Omental fat pad (tissue), 4 donors: ENCODE data around the gene ADAM30. TPM values are rescaled to one million over a fixed set of nuclear protein-coding genes. Genes with fewer than 3 reads are reported as not detected.

ENCODE experiments used
- ATAC-seq: fragments of 150-250 bp; one replicate; pipeline ENCODE4 v1.9.1; 2016; ENCODE audit warnings: mild to moderate bottlenecking, moderate library complexity; ENCODE audit not compliant: low FRiP score
- DNase-seq: peaks from one replicate; pipeline ENCODE4 v3.0.0-alpha.2; 2019; ENCODE audit warnings: low spot score
- CTCF ChIP-seq, 3 donors: fragments of 450-650 bp; IDR thresholded peaks; one replicate each; pipeline ENCODE4 v1.5.1; 2016 to 2017; ENCODE audit warnings: antibody characterized with exemption in 3 of 3, mild to moderate bottlenecking in 3 of 3, moderate library complexity in 2 of 3
- total RNA-seq, 4 donors: library from RNA; depleted of rRNA; stranded (reverse); fragments of >200 nt; gene quantifications; one replicate each; pipeline ENCODE4 v1.1.0, GENCODE V29; 2016

The ADAM30 gene
- total RNA-seq, 4 donors from 2014 or later: not detected

- DNase-seq (no peak), ATAC-seq (no peak)
- no peak for TF ChIP-seq CTCF (IDR thresholded peaks at IDR 0.05)
These were observed 2.2 kb upstream of the ADAM30 start for GRCh38 chr1:119898530-119898929.

- no peak for TF ChIP-seq CTCF (IDR thresholded peaks at IDR 0.05)
- ATAC-seq (no peak), DNase-seq (no peak)
These were observed 1.2 kb downstream of the ADAM30 start for GRCh38 chr1:119895102-119895501.

- DNase-seq (no peak), ATAC-seq (no peak)
- no peak for TF ChIP-seq CTCF (IDR thresholded peaks at IDR 0.05)
These were observed 2.3 kb downstream of the ADAM30 start for GRCh38 chr1:119893827-119894700.

GRCh38 chr1:119893238-119893791 is 3.0 kb downstream of the ADAM30 start:
- TF ChIP-seq CTCF (IDR thresholded peaks at IDR 0.05): no peak
- no peak for ATAC-seq

GRCh38 chr1:119891386-119891785 is 4.9 kb downstream of the ADAM30 start:
- no peak for TF ChIP-seq CTCF (IDR thresholded peaks at IDR 0.05)
- ATAC-seq: no peak
- no peak for DNase-seq

More at GRCh38 chr1:119893238-119893791, 3.0 kb downstream of the ADAM30 start:
- no peak for DNase-seq

- TF ChIP-seq CTCF (IDR thresholded peaks at IDR 0.05): no peak
- DNase-seq: no peak
- ATAC-seq: no peak
These were observed 7.8 kb downstream of the ADAM30 start for GRCh38 chr1:119888476-119888875.

GRCh38 chr1:119887427-119887826 is 8.9 kb downstream of the ADAM30 start:
- TF ChIP-seq CTCF (IDR thresholded peaks at IDR 0.05): no peak
- no peak for ATAC-seq

More at GRCh38 chr1:119887427-119887826, 8.9 kb downstream of the ADAM30 start:
- no peak for DNase-seq
